Fibroblast of mammary gland (primary cell): Measurements from ENCODE around the gene MIOS.

Experiments used
- DNase-seq: peaks from one replicate; pipeline ENCODE4 v3.0.0-alpha.2; 2010; ENCODE audit warnings: low read depth
- H3K4me3 ChIP-seq: 2 replicates; pipeline ENCODE4 v1.5.1; 2011; ENCODE audit warnings: low read depth, mild to moderate bottlenecking, low read length, moderate library complexity; ENCODE audit not compliant: control insufficient read depth
- CTCF ChIP-seq: conservative IDR thresholded peaks from 2 replicates; pipeline ENCODE4 v1.5.1; 2011; ENCODE audit warnings: low read depth, low read length, inconsistent platforms; ENCODE audit not compliant: control insufficient read depth, insufficient read depth

Gene MIOS

DNA sequence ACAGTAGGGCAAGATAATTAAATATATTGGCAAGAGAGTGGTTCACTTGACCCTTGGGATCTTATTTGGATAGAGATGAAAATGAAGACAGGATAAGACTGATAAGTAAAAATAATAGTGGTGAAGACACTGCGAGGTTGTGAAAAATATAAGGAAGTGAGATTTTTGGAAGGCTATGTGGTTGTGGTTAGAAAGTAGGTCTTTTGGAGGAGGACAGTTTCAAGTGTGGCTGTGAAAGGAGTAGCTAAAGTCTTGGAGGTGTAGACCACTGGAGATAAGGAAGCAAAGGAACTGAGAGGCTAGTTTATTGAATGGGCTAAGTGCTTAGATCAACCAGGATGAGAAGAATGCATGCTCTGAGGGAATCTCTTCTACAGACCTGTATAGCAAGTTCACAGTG lies 11.2 kb downstream of the MIOS start:
- H3K4me3 ChIP-seq: no peak overlapping the region
- DNase-seq: no peak
- no peak for TF ChIP-seq CTCF

DNA sequence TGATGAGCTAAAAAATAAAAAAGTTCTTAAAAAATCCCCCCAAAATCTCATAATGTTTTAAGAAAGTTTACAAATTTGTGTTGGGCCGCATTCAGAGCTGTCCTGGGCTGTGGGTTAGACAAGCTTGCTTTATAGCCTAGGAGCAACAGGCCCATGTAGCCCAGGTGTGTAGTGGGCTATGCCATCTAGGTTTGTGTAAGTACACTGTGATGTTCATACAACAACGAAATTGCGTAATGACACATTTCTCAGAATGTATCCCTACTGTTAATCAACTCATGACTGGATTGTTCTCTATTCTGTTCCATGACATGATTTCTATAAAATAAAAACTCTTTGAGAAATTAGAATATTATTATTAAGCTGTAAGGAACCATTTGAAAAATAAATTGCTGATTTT lies 13.0 kb downstream of the MIOS start:
- DNase-seq: no peak
- no peak overlapping the region for H3K4me3 ChIP-seq
- TF ChIP-seq CTCF: no peak

- DNase-seq: no peak
- no peak for TF ChIP-seq CTCF
- no peak overlapping the region for H3K4me3 ChIP-seq
These were observed 15.0 kb downstream of the MIOS start for GRCh38 chr7:7581531-7582179.

DNA sequence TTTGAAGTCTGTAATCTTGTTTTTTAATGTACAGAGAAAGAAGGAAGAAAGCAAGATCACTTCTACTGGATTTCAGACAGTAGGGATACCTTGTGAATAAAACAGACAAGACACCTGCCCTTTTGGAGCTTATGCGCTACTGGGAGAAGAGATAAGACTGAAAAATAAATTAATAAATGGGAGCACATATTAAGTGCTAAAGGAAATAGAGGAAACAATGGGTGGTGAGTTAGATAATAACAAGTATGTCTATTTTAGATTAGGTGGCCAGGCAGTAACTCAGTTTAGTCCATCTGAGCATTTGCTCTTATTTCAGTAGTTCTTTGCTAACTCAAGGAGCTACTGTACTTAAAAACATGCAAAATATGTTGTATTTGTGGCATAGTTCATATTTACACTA lies 15.9 kb downstream of the MIOS start:
- H3K4me3 ChIP-seq: no peak overlapping the region
- no peak for TF ChIP-seq CTCF

GRCh38 chr7:7583731-7584130 lies 17.0 kb downstream of the MIOS start:
- no peak overlapping the region for H3K4me3 ChIP-seq
- no peak for DNase-seq
- no peak for TF ChIP-seq CTCF

More for the DNA sequence above, 15.9 kb downstream of the MIOS start:
- DNase-seq: no peak

DNA sequence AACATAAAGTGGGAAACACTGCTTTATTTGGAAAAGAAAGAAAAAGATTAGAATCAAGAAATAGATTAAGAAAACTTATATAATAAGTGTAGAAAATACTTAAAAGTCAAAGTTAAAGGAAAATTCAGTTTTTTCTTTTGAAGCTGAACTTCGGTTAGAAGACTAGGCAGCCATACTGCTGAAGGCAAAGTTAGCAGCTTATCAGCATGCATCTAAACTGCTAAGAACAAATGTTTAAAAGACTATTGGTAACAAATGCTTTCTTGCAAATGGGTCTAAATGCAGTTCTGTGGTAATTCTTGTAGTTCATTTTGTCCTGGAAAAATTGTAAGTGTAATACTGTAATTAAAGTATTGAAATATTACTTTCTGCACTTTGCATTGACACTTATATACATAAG lies 18.0 kb downstream of the MIOS start:
- no peak for DNase-seq
- TF ChIP-seq CTCF: no peak
- H3K4me3 ChIP-seq: no peak overlapping the region
